ENCODE results near the gene TMEM59. TPM values are rescaled to one million over a fixed set of nuclear protein-coding genes. Genes with fewer than 3 reads are reported as not detected.

The TMEM59 gene
- total and polyA plus RNA-seq, 10 donors = 73.1 to 295 (median 223) TPM

- Histone ChIP-seq H3K27ac (no peak overlapping the region), H3K36me3 (no peaks in the 10 kb centered on the region), H3K4me3 (no peak overlapping the region), H3K9me3 (no peaks in the 10 kb centered on the region), H3K27me3 (replicated peaks in 1 of 7) (peaks cover 0 to 28% (median 0%) of the 10 kb centered on the region in 7 donors), H3K4me1 (no peaks in the 10 kb centered on the region)
- no peak for DNase-seq
- 58 to 75% (median 73%) methylated on average over 8 of the region's 8 CpGs for WGBS, 5 donors
- intact Hi-C loops (cut with DNase I; ENCODE audit: low total_unique reads) = no loop called here
- TF ChIP-seq CTCF (IDR thresholded peaks at IDR 0.05 in 8 of 11, conservative IDR thresholded peaks at IDR 0.05 in 3 of 11) (no peak), POLR2A (IDR thresholded peaks at IDR 0.05) (no peak), POLR2AphosphoS5 (IDR thresholded peaks at IDR 0.05) (no peak)
Observed at GRCh38 chr1:54016343-54017282, 36.4 kb downstream of the TMEM59 start.

DNA sequence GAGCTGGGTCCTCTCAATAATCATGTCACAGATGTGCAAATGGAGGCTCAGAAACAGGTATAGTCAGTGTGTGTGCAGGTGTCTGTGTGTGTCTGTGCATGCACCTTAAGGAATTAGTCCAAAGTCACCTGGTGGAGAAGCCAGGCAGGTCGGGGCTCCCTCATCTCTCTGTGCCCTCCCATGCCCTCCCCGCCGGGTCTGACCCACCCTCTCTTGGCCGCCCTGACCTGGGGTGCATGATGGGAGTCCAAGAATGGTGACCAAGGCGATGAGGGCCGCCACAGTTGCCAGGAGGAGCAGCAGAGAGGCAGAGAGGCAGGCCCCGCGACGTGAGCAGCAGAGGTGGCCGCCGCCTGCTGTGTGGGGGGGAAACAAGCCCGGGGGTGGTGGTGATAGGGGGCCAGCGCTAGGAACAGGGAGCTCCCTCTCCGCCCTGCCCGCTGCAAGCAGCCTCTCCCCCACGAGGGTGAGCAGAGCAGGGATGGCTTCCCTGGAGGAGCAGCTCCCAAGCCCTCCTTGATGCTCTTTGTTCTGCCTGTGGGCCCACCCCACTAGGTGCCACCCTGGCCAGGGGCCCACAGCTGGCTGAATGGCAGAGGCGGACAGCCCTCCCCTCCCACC lies 38.9 kb downstream of the TMEM59 start:
- WGBS, 5 donors = 62 to 76% (median 68%) methylated on average over 7 to 17 of the region's 17 CpGs
- TF ChIP-seq CTCF (IDR thresholded peaks at IDR 0.05 in 8 of 11, conservative IDR thresholded peaks at IDR 0.05 in 3 of 11) (no peak), POLR2A (IDR thresholded peaks at IDR 0.05) (no peak), POLR2AphosphoS5 (IDR thresholded peaks at IDR 0.05) (no peak)

DNA sequence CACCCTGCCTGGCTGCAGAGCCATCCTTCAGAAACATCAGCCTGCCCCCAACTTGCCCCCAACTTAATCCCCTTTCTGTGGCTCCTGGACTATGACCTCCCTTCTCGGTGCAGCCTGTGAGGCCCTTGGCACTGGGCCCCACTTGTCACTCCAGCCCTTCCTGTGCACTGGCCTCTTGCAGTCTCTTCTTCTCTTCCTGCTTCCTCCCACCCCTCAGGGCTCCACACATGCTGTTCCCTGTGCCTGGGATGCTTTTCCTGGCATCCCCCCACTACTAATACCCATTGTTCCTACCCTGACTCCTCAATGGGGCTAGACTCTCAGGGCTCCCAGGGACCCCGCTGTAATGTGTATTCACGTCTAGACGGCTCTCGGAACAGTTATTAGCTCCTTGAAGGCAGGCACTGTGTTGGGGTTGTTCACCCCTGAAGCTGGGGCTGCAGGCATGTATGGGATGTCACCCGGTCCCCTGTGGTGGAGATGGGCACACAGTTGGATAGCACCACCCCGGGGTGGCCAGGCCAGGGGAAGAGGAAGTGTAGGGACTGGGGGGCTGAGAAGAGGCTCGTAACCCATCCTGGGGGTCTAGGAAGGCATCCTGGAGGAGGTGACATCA lies 39.5 kb downstream of the TMEM59 start:
- DNase-seq = no peak
- H3K27me3 ChIP-seq (replicated peaks in 1 of 7) = peaks cover 0 to 29% (median 0%) of the 10 kb centered on the region in 7 donors
- no peaks in the 10 kb centered on the region for H3K9me3 ChIP-seq
- H3K27ac ChIP-seq = no peak overlapping the region
- TF ChIP-seq POLR2A (IDR thresholded peaks at IDR 0.05) (no peak), POLR2AphosphoS5 (IDR thresholded peaks at IDR 0.05) (no peak), CTCF (IDR thresholded peaks at IDR 0.05 in 8 of 11, conservative IDR thresholded peaks at IDR 0.05 in 3 of 11) (no peak)
- WGBS, 5 donors = 72 to 81% (median 77%) methylated on average over 8 of the region's 8 CpGs
- H3K4me1 ChIP-seq = no peaks in the 10 kb centered on the region
- H3K36me3 ChIP-seq = no peaks in the 10 kb centered on the region
- H3K4me3 ChIP-seq = no peak overlapping the region
- intact Hi-C loops (cut with DNase I; ENCODE audit: low total_unique reads) = no loop called here

More for the DNA sequence above, 38.9 kb downstream of the TMEM59 start:
- intact Hi-C loops (cut with DNase I; ENCODE audit: low total_unique reads) = no loop called here
- H3K36me3 ChIP-seq = no peaks in the 10 kb centered on the region
- no peak overlapping the region for H3K4me3 ChIP-seq
- H3K4me1 ChIP-seq = no peaks in the 10 kb centered on the region
- peaks cover 0 to 29% (median 0%) of the 10 kb centered on the region in 7 donors for H3K27me3 ChIP-seq (replicated peaks in 1 of 7)
- no peak for DNase-seq
- no peak overlapping the region for H3K27ac ChIP-seq
- H3K9me3 ChIP-seq = no peaks in the 10 kb centered on the region

Data from spleen (tissue), 11 donors.